Spleen (tissue), 3 donors: ENCODE results near the gene OMG.
"Not testable (repeated sequence)": the region's sequence is repeated elsewhere in the genome, so short reads cannot be mapped to it uniquely, and the experiment has no call there.

Experiments used
- POLR2A ChIP-seq, 3 donors: fragments of 450-650 bp; IDR thresholded peaks; one replicate each; pipeline ENCODE4 v1.5.1; 2017; ENCODE audit warnings: antibody characterized with exemption in 3 of 3, mild to moderate bottlenecking in 1 of 3
- POLR2AphosphoS5 ChIP-seq, 3 donors: sonication (generic); formaldehyde crosslinking; IDR thresholded peaks; one replicate each; pipeline ENCODE4 v1.5.1; 2017; ENCODE audit warnings: antibody characterized with exemption in 3 of 3

- TF ChIP-seq POLR2A (IDR thresholded peaks at IDR 0.05), result not testable (repeated sequence)
- TF ChIP-seq POLR2AphosphoS5 (IDR thresholded peaks at IDR 0.05), result peak in 2 of 3 donors; percentile 48 to 55
Measured at GRCh38 chr17:31312223-31312622, 15.2 kb upstream of the OMG start.
